H1 (cell line): ENCODE data around the gene FLNC. TPM values are rescaled to one million over a fixed set of nuclear protein-coding genes. Genes with fewer than 3 reads are reported as not detected.

ENCODE experiments used
- EGR1 ChIP-seq: IDR thresholded peaks from 2 replicates; pipeline ENCODE4 v1.6.1; 2011; ENCODE audit warnings: low read depth, low read length, borderline replicate concordance
- KDM4A ChIP-seq: IDR thresholded peaks from one replicate; pipeline ENCODE4 v1.7.1; 2012; ENCODE audit warnings: low read depth, mild to moderate bottlenecking, moderate library complexity, low read length, inconsistent platforms; ENCODE audit not compliant: severe bottlenecking
- KDM5A ChIP-seq: fragments of 200-600 bp; IDR thresholded peaks from 2 replicates; pipeline ENCODE4 v1.7.1; 2012; ENCODE audit warnings: mild to moderate bottlenecking, low read length, inconsistent platforms, mixed read lengths
- NANOG ChIP-seq: IDR thresholded peaks from 2 replicates; pipeline ENCODE4 v1.6.1; 2011; ENCODE audit warnings: low read length, low read depth, mild to moderate bottlenecking, inconsistent platforms; ENCODE audit not compliant: insufficient read depth, poor library complexity, severe bottlenecking
- RXRA ChIP-seq: IDR thresholded peaks from 2 replicates; pipeline ENCODE4 v1.6.1; 2011; ENCODE audit warnings: low read depth, mild to moderate bottlenecking, low read length, moderate library complexity; ENCODE audit not compliant: insufficient read depth
- SIX5 ChIP-seq: IDR thresholded peaks from 2 replicates; pipeline ENCODE4 v1.6.1; 2011; ENCODE audit warnings: mild to moderate bottlenecking, low read depth, low read length
- SP2 ChIP-seq: IDR thresholded peaks from 2 replicates; pipeline ENCODE4 v1.6.1; 2012; ENCODE audit warnings: mild to moderate bottlenecking, low read length, inconsistent platforms
- polyA plus RNA-seq, 7 experiments: library from polyadenylated mRNA; depleted of rRNA in 3 of 7; stranded (reverse) in 5 of 7; unstranded in 2 of 7; fragments of >200 nt in 5 of 7; fragments of 200-250 nt in 2 of 7; gene quantifications; 1 replicate in 5 of 7; 2 replicates in 1 of 7; 4 replicates in 1 of 7; pipeline versions ENCODE4 v1.2.1 to v1.2.3, GENCODE V29; 2011 to 2013; ENCODE audit warnings: missing spikeins in 2 of 7, mixed read lengths in 2 of 7
- total RNA-seq: library from RNA; stranded (reverse); fragmentation: NEBNext Ultra II Directional; extraction: Animal tissue kit (Norgen Biotek cat#: 25700); gene quantifications from 2 replicates; pipeline ENCODE4 v1.2.1, GENCODE V29; 2021

The FLNC gene
- total and polyA plus RNA-seq, 2 of the 8 experiments (the other 6 are each of a cell fraction or from before 2014, with no cell fraction given): 1.9 to 10.7 TPM

DNA sequence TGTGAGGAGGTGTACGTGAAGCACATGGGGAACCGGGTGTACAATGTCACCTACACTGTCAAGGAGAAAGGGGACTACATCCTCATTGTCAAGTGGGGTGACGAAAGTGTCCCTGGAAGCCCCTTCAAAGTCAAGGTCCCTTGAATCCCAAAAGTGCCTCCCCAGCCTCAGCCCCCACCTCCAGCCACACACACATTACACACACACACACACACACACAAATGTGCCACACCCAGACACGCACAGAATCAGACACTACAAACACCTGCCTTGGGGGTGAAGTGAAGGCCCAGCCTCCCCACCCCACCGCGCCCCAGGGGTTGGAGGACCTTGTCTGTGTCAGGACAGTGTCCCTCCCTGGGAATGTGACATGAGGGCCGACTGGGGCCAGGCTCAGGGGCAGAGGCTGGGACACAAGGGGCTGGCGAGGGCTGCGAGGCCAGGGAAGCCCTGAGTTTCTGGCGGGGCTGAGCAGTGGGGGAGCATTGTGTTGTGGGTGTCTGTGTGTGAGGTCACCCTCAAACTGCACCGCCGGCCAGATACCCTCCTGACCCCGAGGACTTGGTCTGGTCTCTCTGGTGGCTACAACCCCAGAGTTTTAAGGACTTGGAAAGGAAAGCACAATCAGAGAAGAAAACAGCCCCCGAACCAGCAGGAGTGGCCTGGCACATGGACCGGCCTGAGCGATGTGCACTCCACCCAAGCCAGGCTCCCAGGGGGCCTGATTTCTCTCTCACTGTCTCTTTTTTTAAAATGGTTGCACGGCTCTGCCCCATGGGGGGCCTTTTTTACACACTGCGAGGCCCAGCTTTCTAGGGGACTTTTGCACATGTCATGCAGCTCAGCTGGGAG is 28.4 kb downstream of the FLNC start (continued):
- TF ChIP-seq RXRA (no peak), EGR1 (no peak), KDM5A (no peak), NANOG (no peak), KDM4A (no peak), SP2 (no peak), SIX5 (no peak)
